Suprapubic skin (tissue), 4 donors: ENCODE results near the gene VN1R4. TPM values are rescaled to one million over a fixed set of nuclear protein-coding genes. Genes with fewer than 3 reads are reported as not detected.
"Not testable (repeated sequence)": the region's sequence is repeated elsewhere in the genome, so short reads cannot be mapped to it uniquely, and the experiment has no call there.

Experiments
- DNase-seq, 2 donors: peaks; one replicate each; pipeline ENCODE4 v3.0.0-alpha.2; 2019; ENCODE audit warnings: low spot score in 2 of 2
- H3K27ac ChIP-seq: fragments of 200-600 bp; sonication (generic); one replicate; pipeline ENCODE4 v1.5.1; 2019
- H3K27me3 ChIP-seq: fragments of 200-600 bp; sonication (generic); one replicate; pipeline ENCODE4 v1.5.1; 2019
- H3K36me3 ChIP-seq: fragments of 200-600 bp; sonication (generic); one replicate; pipeline ENCODE4 v1.5.1; 2019
- H3K4me1 ChIP-seq: fragments of 200-600 bp; sonication (generic); one replicate; pipeline ENCODE4 v1.5.1; 2019
- H3K4me3 ChIP-seq: fragments of 200-600 bp; sonication (generic); one replicate; pipeline ENCODE4 v1.5.1; 2019; ENCODE audit warnings: mild to moderate bottlenecking
- H3K9me3 ChIP-seq: fragments of 200-600 bp; sonication (generic); one replicate; pipeline ENCODE4 v1.5.1; 2019
- EP300 ChIP-seq: sonication (generic); formaldehyde crosslinking; IDR thresholded peaks from one replicate; pipeline ENCODE4 v1.6.1; 2017; ENCODE audit warnings: antibody characterized with exemption
- POLR2A ChIP-seq, 2 donors: fragments of 450-650 bp; IDR thresholded peaks; one replicate each; pipeline ENCODE4 v1.6.1; 2017; ENCODE audit warnings: antibody characterized with exemption in 2 of 2, mild to moderate bottlenecking in 2 of 2, moderate library complexity in 2 of 2
- POLR2AphosphoS5 ChIP-seq, 3 donors: sonication (generic); formaldehyde crosslinking; IDR thresholded peaks; one replicate each; pipeline ENCODE4 v1.6.1; 2017; ENCODE audit warnings: antibody characterized with exemption in 3 of 3
- WGBS: methylation state at CpG from one replicate; pipeline ENCODE4 v1.1.5; 2018; 5-methylcytosine and 5-hydroxymethylcytosine counted together
- total RNA-seq, 4 donors: library from RNA; depleted of rRNA; stranded (reverse); fragments of >200 nt; gene quantifications; one replicate each; pipeline ENCODE4 v1.1.0, GENCODE V29; 2016
- TF ChIP-seq, protein P1 (sequence below), 2 donors: fragments of 200-600 bp in 1 of 2; fragments of 450-650 bp in 1 of 2; sonication (generic) in 1 of 2; IDR thresholded peaks; one replicate each; pipeline ENCODE4 v1.5.1; 2016 to 2019; ENCODE audit warnings: antibody characterized with exemption in 2 of 2, mild to moderate bottlenecking in 1 of 2, moderate library complexity in 1 of 2

Gene VN1R4
- total RNA-seq, 4 donors from 2014 or later = not detected

DNA sequence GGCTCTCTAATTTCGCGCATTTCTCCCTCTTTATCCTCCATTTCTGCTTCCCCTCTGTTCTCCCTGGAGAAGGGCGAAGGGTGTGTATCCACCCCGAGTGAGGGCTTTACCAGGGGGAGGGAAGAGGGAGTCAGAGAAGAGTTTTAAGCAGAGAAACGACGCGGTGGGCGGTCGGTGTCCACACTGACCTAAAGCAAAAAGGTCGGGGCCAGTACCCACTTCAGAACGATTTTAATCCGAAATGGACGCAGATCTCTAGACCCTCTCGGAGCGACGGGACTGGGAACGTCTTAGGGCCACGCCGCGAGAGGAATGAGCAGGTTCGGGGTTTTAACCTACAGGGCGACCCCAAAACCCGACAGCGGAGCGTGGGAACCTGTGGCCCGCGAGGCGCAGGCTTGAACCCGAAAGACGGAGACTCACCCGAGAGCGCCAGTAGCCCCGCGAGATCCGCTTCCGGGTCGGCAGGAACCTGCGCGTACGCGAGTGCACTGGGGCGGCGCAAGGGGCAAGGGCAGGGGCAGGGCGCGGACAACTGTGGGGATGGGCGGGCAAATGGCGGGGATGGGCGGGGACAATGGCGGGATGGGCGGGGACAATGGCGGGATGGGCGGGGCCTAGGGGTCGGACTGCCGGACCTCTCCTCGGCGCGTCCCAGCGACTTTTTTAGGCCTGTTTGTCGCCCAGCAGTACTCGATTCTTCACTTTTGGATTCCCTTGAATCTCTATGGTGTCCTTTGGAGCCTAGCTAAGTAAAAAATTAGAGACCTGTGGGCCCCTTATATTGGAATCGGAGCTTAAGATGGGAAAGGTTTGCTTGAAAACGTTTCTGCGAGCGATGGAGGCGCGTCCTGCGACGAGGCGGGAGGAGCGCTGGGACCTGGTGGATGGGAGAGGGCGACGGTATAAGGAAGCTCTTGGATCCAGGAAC, 12.8 kb downstream of the VN1R4 start, which contains the start of gene ZNF677:
Gene ZNF677 (minus strand): TSS at position 463 of the 931 bp plus-strand sequence. CDS start 3,323 bp downstream, outside the sequence.
- TF ChIP-seq POLR2A (IDR thresholded peaks at IDR 0.05) = no peak
- TF ChIP-seq, protein P1, sequence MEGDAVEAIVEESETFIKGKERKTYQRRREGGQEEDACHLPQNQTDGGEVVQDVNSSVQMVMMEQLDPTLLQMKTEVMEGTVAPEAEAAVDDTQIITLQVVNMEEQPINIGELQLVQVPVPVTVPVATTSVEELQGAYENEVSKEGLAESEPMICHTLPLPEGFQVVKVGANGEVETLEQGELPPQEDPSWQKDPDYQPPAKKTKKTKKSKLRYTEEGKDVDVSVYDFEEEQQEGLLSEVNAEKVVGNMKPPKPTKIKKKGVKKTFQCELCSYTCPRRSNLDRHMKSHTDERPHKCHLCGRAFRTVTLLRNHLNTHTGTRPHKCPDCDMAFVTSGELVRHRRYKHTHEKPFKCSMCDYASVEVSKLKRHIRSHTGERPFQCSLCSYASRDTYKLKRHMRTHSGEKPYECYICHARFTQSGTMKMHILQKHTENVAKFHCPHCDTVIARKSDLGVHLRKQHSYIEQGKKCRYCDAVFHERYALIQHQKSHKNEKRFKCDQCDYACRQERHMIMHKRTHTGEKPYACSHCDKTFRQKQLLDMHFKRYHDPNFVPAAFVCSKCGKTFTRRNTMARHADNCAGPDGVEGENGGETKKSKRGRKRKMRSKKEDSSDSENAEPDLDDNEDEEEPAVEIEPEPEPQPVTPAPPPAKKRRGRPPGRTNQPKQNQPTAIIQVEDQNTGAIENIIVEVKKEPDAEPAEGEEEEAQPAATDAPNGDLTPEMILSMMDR (IDR thresholded peaks at IDR 0.05) = no peak
- TF ChIP-seq POLR2AphosphoS5 (IDR thresholded peaks at IDR 0.05) = peak in 1 of 3 donors; percentile 22
- peaks cover 6% of the 10 kb centered on the region for H3K9me3 ChIP-seq
- peak within 1 kb of the TSS; percentile 78 for H3K27ac ChIP-seq

GRCh38 chr19:53246498-53246897, 21.0 kb downstream of the VN1R4 start:
- Histone ChIP-seq H3K36me3 (peaks cover 86% of the 10 kb centered on the region), H3K9me3 (peaks cover 40% of the 10 kb centered on the region), H3K4me1 (no peaks in the 10 kb centered on the region), H3K27me3 (no peaks in the 10 kb centered on the region), H3K4me3 (no peak overlapping the region), H3K27ac (no peak overlapping the region)
- 100% methylated on average over 1 of the region's 1 CpG for WGBS
- TF ChIP-seq POLR2A (IDR thresholded peaks at IDR 0.05) = no peak
- TF ChIP-seq POLR2AphosphoS5 (IDR thresholded peaks at IDR 0.05) = no peak
- no peak for DNase-seq

More for the DNA sequence above, 12.8 kb downstream of the VN1R4 start, which contains the start of gene ZNF677:
- Histone ChIP-seq H3K4me1 (peaks cover 14% of the 10 kb centered on the region), H3K36me3 (peaks cover 30% of the 10 kb centered on the region), H3K27me3 (no peaks in the 10 kb centered on the region), H3K4me3 (peak within 1 kb of the TSS; percentile 72)
- WGBS = 4% methylated on average over 57 of the region's 72 CpGs
- DNase-seq = peak; percentile 92 to 93

- 93% methylated on average over 4 of the region's 4 CpGs for WGBS
- no peaks in the 10 kb centered on the region for H3K27me3 ChIP-seq
- no peaks in the 10 kb centered on the region for H3K4me1 ChIP-seq
- no peak overlapping the region for H3K27ac ChIP-seq
- TF ChIP-seq, protein P1 (IDR thresholded peaks at IDR 0.05) = no peak
- TF ChIP-seq EP300 = no peak
- no peak for TF ChIP-seq POLR2A (IDR thresholded peaks at IDR 0.05)
- TF ChIP-seq POLR2AphosphoS5 (IDR thresholded peaks at IDR 0.05) = no peak
- peaks cover 52% of the 10 kb centered on the region for H3K36me3 ChIP-seq
- H3K4me3 ChIP-seq = no peak overlapping the region
- peaks cover 84% of the 10 kb centered on the region for H3K9me3 ChIP-seq
- no peak for DNase-seq
Observed at GRCh38 chr19:53237114-53237777, 30.3 kb downstream of the VN1R4 start.

DNA sequence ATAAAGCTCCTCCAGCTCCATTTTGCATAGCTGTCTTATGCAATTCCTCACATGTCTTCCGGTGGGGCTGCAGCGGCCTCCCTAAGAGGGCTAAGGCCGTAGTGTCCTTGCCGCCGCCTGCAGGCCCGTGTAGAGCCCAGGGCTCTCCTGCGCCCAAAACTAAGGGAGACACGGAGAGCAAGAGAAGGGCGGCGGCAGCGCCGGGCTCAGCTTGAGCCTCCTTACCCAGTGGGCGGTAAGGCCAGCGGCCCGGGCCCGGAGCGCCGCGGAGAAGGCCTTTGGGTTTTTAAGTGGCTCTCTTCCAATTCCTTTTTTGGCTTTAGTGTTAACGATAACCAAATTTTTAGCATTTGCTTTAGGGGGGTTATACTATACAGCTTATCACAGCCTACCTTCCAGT, 42.9 kb downstream of the VN1R4 start:
- no peaks in the 10 kb centered on the region for H3K27me3 ChIP-seq
- no peak for TF ChIP-seq POLR2AphosphoS5 (IDR thresholded peaks at IDR 0.05)
- TF ChIP-seq EP300 = no peak
- no peak for TF ChIP-seq POLR2A (IDR thresholded peaks at IDR 0.05)
- TF ChIP-seq, protein P1 (IDR thresholded peaks at IDR 0.05) = no peak
- 97% methylated on average over 19 of the region's 20 CpGs for WGBS
- no peak overlapping the region for H3K27ac ChIP-seq
- H3K4me1 ChIP-seq = no peaks in the 10 kb centered on the region
- DNase-seq = no peak
- peaks cover 51% of the 10 kb centered on the region for H3K9me3 ChIP-seq
- H3K36me3 ChIP-seq = no peaks in the 10 kb centered on the region
- no peak overlapping the region for H3K4me3 ChIP-seq

DNA sequence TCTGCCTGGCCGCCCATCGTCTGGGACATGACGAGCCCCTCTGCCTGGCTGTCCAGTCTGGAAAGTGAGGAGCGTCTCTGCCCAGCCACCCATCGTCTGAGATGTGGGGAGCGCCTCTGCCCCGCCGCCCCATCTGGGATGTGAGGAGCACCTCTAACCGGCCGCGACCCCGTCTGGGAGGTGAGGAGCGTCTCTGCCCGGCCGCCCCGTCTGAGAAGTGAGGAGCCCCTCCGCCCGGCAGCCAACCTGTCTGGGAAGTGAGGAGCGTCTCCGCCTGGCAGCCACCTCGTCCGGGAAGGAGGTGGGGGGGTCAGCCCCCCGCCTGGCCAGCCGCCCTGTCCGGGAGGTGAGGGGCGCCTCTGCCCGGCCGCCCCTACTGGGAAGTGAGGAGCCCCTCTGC, 44.8 kb downstream of the VN1R4 start:
- H3K4me3 ChIP-seq, H3K4me1 ChIP-seq, H3K27me3 ChIP-seq, DNase-seq, H3K36me3 ChIP-seq, H3K27ac ChIP-seq: not testable (repeated sequence)
- H3K9me3 ChIP-seq = peaks cover 58% of the 10 kb centered on the region
- WGBS = no CpG with 5 or more reads among the region's 28 CpGs

Other genes with a start within 250 kb of the VN1R4 start
- gene ERVV-2, start 223.0 kb downstream of the VN1R4 start, total RNA-seq = not detected
- gene ZNF160, start 164.3 kb downstream of the VN1R4 start, total RNA-seq = 10 to 100 TPM; 15.2 to 98.3 (median 27.2) TPM
- 1 to 10 TPM; 2.0 to 8.3 (median 5.2) TPM for gene ZNF415, start 134.8 kb downstream of the VN1R4 start, total RNA-seq
- gene ZNF347, start 108.7 kb downstream of the VN1R4 start, total RNA-seq = 10 to 100 TPM in 2 of 4 donors, 1 to 10 TPM in 2; 4.3 to 16.6 (median 8.1) TPM
- gene ZNF665, start 74.4 kb downstream of the VN1R4 start, total RNA-seq = 10 to 100 TPM in 2 of 4 donors, 1 to 10 TPM in 2; 2.6 to 17.0 (median 7.6) TPM
- 10 to 100 TPM; 11.1 to 24.3 (median 18.3) TPM for gene ZNF677, start 12.8 kb downstream of the VN1R4 start, total RNA-seq
- gene VN1R2, start 9.4 kb downstream of the VN1R4 start, total RNA-seq = not detected
- 1 to 10 TPM; 4.2 to 7.1 (median 5.2) TPM for gene ZNF845, start 66.0 kb upstream of the VN1R4 start, total RNA-seq
- 10 to 100 TPM in 3 of 4 donors, 1 to 10 TPM in 1; 6.4 to 48.2 (median 16.0) TPM for gene ZNF525, start 98.0 kb upstream of the VN1R4 start, total RNA-seq
- gene ZNF765, start 127.4 kb upstream of the VN1R4 start, total RNA-seq = 10 to 100 TPM in 1 of 4 donors, 1 to 10 TPM in 3; 6.0 to 19.7 (median 7.7) TPM
- 10 to 100 TPM in 2 of 4 donors, 1 to 10 TPM in 2; 6.4 to 16.1 (median 9.6) TPM for gene ZNF761, start 164.3 kb upstream of the VN1R4 start, total RNA-seq
- gene ZNF813, start 200.0 kb upstream of the VN1R4 start, total RNA-seq = 1 to 10 TPM; 2.4 to 4.7 (median 3.6) TPM